Right lobe of liver (tissue), 4 donors: Measurements from ENCODE around the gene SLU7.

Experiments
- CTCF ChIP-seq, 4 donors: fragments of 200-600 bp in 3 of 4; fragments of 450-650 bp in 1 of 4; IDR thresholded peaks; one replicate each; pipeline versions ENCODE4 v1.5.1 to v1.8.0; 2016 to 2022; ENCODE audit warnings: antibody characterized with exemption in 4 of 4, mild to moderate bottlenecking in 2 of 4
- POLR2A ChIP-seq: fragments of 450-650 bp; IDR thresholded peaks from one replicate; pipeline ENCODE4 v1.6.1; 2017; ENCODE audit warnings: antibody characterized with exemption, mild to moderate bottlenecking
- donor health status: DM: no; HTN: no; CAD: no.
- donor health status: DM: no; HTN: no; CAD: no.
- donor health status: DM: no; HTN: yes; CAD: no.

GRCh38 chr5:160445751-160446150 is 26.9 kb upstream of the SLU7 start:
- TF ChIP-seq CTCF (IDR thresholded peaks at IDR 0.05) (no peak), POLR2A (no peak)
